ENCODE results near the gene NPC1L1. TPM values are rescaled to one million over a fixed set of nuclear protein-coding genes. Genes with fewer than 3 reads are reported as not detected.

Gene NPC1L1
- total RNA-seq, 1 experiment from 2014 or later: 0.15 TPM

GRCh38 chr7:44538093-44538797 is 2.9 kb downstream of the NPC1L1 start:
- no peaks in the 10 kb centered on the region for H4K20me1 ChIP-seq (ENCODE audit: insufficient read depth)
- ATAC-seq: no peak
- H3K4me1 ChIP-seq (ENCODE audit: control insufficient read depth in 1 of 2, insufficient read depth in 2 of 2, low read length in 2 of 2): no peaks in the 10 kb centered on the region
- no peaks in the 10 kb centered on the region for H3K36me3 ChIP-seq (ENCODE audit: control insufficient read depth in 1 of 2, insufficient read depth in 2 of 2, low read length in 2 of 2)
- DNase-seq (ENCODE audit: low read depth, low spot score): no peak
- no peaks in the 10 kb centered on the region for H3K27me3 ChIP-seq (ENCODE audit: insufficient read depth, low read length)
- RAD21 ChIA-PET (ENCODE audit: low non-redundant PET in 1 of 2, low total read pairs in 2 of 2, uncharacterized antibody in 2 of 2, unreplicated experiment in 2 of 2): no interaction called here
- TF ChIP-seq ELF1 (IDR thresholded peaks at IDR 0.05; ENCODE audit: borderline replicate concordance, low read depth): no peak
- TF ChIP-seq TCF7L2 (IDR thresholded peaks at IDR 0.05; ENCODE audit: borderline replicate concordance, extremely low read depth, insufficient read depth, insufficient read length): no peak
- TF ChIP-seq SIN3A (IDR thresholded peaks at IDR 0.05; ENCODE audit: low read depth): no peak
- H3K9ac ChIP-seq (ENCODE audit: low read length): no peak overlapping the region
- CTCF ChIA-PET: no interaction called here
- BruUV-seq (replicated peaks): no TSS peak
- H3K27ac ChIP-seq (ENCODE audit: low read depth, low read length): no peak overlapping the region
- H3K9me3 ChIP-seq (ENCODE audit: control insufficient read depth in 1 of 2, insufficient read depth in 1 of 2, low read depth in 1 of 2, low read length in 2 of 2): no peaks in the 10 kb centered on the region
- no peak overlapping the region for H3K4me3 ChIP-seq (replicated peaks in 1 of 2; ENCODE audit: low read depth in 1 of 2, low read length in 2 of 2)
- POLR2A ChIA-PET: no interaction called here
- no peaks in the 10 kb centered on the region for H3K79me2 ChIP-seq (ENCODE audit: insufficient read depth, low read length)
- intact Hi-C loops (cut with micrococcal nuclease): no loop called here
- H2AFZ ChIP-seq (ENCODE audit: low read depth, low read length, poor library complexity, severe bottlenecking): no peak overlapping the region
- no peak overlapping the region for H3K4me2 ChIP-seq (ENCODE audit: low read length)
- no peaks in the 10 kb centered on the region for H3K9me2 ChIP-seq (ENCODE audit: insufficient read depth)

GRCh38 chr7:44537442-44537841 is 3.7 kb downstream of the NPC1L1 start:
- no peaks in the 10 kb centered on the region for H3K36me3 ChIP-seq (ENCODE audit: control insufficient read depth in 1 of 2, insufficient read depth in 2 of 2, low read length in 2 of 2)
- RAD21 ChIA-PET (ENCODE audit: low non-redundant PET in 1 of 2, low total read pairs in 2 of 2, uncharacterized antibody in 2 of 2, unreplicated experiment in 2 of 2): no interaction called here
- no peak overlapping the region for H3K4me3 ChIP-seq (replicated peaks in 1 of 2; ENCODE audit: low read depth in 1 of 2, low read length in 2 of 2)
- no peak overlapping the region for H2AFZ ChIP-seq (ENCODE audit: low read depth, low read length, poor library complexity, severe bottlenecking)
- ATAC-seq (no peak), DNase-seq (ENCODE audit: low read depth, low spot score) (no peak)
- no peak overlapping the region for H3K27ac ChIP-seq (ENCODE audit: low read depth, low read length)
- H3K4me2 ChIP-seq (ENCODE audit: low read length): no peak overlapping the region
- no peaks in the 10 kb centered on the region for H3K9me3 ChIP-seq (ENCODE audit: control insufficient read depth in 1 of 2, insufficient read depth in 1 of 2, low read depth in 1 of 2, low read length in 2 of 2)
- POLR2A ChIA-PET: no interaction called here
- CTCF ChIA-PET: no interaction called here
- TF ChIP-seq ELF1 (IDR thresholded peaks at IDR 0.05; ENCODE audit: borderline replicate concordance, low read depth) (no peak), CTCF (IDR thresholded peaks at IDR 0.05 in 2 of 3, conservative IDR thresholded peaks at IDR 0.05 in 1 of 3; ENCODE audit: borderline replicate concordance in 1 of 3, insufficient read depth in 1 of 3, low read depth in 2 of 3, low read length in 2 of 3) (no peak), RAD21 (IDR thresholded peaks at IDR 0.05; ENCODE audit: low read depth) (no peak), TCF7L2 (IDR thresholded peaks at IDR 0.05; ENCODE audit: borderline replicate concordance, extremely low read depth, insufficient read depth, insufficient read length) (no peak), CBX3 (IDR thresholded peaks at IDR 0.05; ENCODE audit: low read depth) (no peak), EZH2phosphoT487 (IDR thresholded peaks at IDR 0.05; ENCODE audit: borderline replicate concordance) (no peak), POLR2AphosphoS5 (IDR thresholded peaks at IDR 0.05; ENCODE audit: low read depth, low read length) (no peak), ZNF274 (IDR thresholded peaks at IDR 0.05; ENCODE audit: low read depth, low read length) (no peak), SP1 (IDR thresholded peaks at IDR 0.05; ENCODE audit: low read depth) (no peak), YY1 (IDR thresholded peaks at IDR 0.05; ENCODE audit: extremely low read depth, insufficient replicate concordance, low read depth, low read length) (no peak), SRF (IDR thresholded peaks at IDR 0.05; ENCODE audit: low read depth) (no peak)
- no TSS peak for BruUV-seq (replicated peaks)
- no peaks in the 10 kb centered on the region for H3K79me2 ChIP-seq (ENCODE audit: insufficient read depth, low read length)
- H3K9me2 ChIP-seq (ENCODE audit: insufficient read depth): no peaks in the 10 kb centered on the region
- intact Hi-C loops (cut with micrococcal nuclease): no loop called here
- no peaks in the 10 kb centered on the region for H3K4me1 ChIP-seq (ENCODE audit: control insufficient read depth in 1 of 2, insufficient read depth in 2 of 2, low read length in 2 of 2)
- no peak overlapping the region for H3K9ac ChIP-seq (ENCODE audit: low read length)
- no peaks in the 10 kb centered on the region for H4K20me1 ChIP-seq (ENCODE audit: insufficient read depth)
- H3K27me3 ChIP-seq (ENCODE audit: insufficient read depth, low read length): no peaks in the 10 kb centered on the region

Data from HCT116 (cell line).